Retinal pigment epithelial cell (primary cell): Measurements from ENCODE around the gene RFC2.

ENCODE experiments used
- DNase-seq: peaks from one replicate; pipeline ENCODE4 v3.0.0-alpha.2; 2010; ENCODE audit warnings: low read depth
- H3K4me3 ChIP-seq: 2 replicates; pipeline ENCODE4 v1.5.1; 2011; ENCODE audit warnings: mild to moderate bottlenecking, low read length, control low read depth, moderate library complexity
- TF ChIP-seq, protein P1 (sequence below): conservative IDR thresholded peaks from 2 replicates; pipeline ENCODE4 v1.5.1; 2011; ENCODE audit warnings: low read depth, low read length, control low read depth, inconsistent platforms

The RFC2 gene

DNA sequence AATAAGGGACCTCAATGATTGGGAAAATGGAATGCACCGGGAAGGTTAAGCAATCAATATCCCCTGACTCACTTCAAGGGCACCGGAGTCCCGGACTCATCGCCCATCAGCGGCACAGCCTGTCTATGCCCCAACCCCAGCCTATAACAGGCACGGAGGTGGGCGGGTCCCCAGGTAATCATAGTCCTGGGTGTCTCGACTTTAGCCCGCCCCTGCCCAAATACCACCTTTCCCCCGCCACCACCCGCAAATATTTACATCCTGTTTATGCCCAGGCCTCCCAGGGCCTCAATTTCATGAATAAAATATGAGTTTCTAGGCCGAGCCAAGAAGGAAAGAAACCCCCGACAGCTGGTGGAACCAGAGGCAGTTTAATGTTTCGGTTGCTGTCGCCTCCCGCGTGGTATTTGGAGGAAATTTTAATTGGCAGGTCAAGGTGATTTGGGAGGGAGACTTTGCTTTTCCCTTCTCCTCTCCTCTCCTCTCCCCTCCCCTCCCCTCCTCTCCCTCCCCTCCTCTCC lies 15.6 kb upstream of the RFC2 start:
- H3K4me3 ChIP-seq: peak overlapping the region; percentile 60
- no peak for DNase-seq
- TF ChIP-seq, protein P1, sequence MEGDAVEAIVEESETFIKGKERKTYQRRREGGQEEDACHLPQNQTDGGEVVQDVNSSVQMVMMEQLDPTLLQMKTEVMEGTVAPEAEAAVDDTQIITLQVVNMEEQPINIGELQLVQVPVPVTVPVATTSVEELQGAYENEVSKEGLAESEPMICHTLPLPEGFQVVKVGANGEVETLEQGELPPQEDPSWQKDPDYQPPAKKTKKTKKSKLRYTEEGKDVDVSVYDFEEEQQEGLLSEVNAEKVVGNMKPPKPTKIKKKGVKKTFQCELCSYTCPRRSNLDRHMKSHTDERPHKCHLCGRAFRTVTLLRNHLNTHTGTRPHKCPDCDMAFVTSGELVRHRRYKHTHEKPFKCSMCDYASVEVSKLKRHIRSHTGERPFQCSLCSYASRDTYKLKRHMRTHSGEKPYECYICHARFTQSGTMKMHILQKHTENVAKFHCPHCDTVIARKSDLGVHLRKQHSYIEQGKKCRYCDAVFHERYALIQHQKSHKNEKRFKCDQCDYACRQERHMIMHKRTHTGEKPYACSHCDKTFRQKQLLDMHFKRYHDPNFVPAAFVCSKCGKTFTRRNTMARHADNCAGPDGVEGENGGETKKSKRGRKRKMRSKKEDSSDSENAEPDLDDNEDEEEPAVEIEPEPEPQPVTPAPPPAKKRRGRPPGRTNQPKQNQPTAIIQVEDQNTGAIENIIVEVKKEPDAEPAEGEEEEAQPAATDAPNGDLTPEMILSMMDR: no peak

DNA sequence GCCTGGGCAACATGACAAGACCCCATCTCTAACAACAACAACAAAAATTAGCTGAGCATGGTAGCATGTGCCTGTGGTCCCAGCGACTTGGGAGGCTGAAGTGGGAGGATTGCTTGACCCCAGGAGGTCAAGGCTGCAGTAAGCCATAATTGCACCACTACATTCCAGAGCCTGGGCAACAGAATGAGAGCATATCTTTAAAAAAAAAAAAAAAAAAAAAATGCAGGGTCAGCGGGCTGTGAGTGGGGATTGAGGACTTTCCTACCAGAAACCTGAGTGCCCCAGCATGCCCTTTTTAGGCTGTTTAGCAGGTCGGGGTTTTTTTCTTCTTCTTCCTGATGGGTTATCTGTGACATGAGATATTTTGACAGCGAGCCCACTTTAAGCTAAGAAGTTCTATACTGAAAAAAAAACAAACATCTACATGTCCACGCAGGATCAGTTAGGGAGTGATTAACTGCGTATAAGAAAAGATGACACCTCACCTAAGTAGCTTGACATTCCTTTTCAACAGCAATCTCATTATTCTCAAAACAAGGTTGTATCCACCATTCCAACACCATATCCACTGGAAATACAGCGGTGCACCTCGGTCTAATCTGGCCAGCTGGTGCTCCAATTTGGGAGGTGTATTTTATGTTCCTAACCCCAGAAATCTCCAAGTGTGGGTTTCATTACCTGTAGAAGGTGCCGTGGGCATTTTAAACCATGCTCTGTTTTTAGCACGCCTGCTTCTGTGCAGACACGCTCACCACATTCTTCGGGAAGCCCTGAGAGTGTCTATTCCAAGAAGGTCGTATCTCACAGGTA lies 13.8 kb upstream of the RFC2 start:
- TF ChIP-seq, protein P1: no peak
- H3K4me3 ChIP-seq: no peak overlapping the region
- no peak for DNase-seq

- DNase-seq: no peak
- TF ChIP-seq, protein P1: no peak
- H3K4me3 ChIP-seq: no peak overlapping the region
Measured at GRCh38 chr7:74266191-74266963, 12.2 kb upstream of the RFC2 start.

GRCh38 chr7:74263399-74264120 lies 9.4 kb upstream of the RFC2 start:
- no peak for DNase-seq
- H3K4me3 ChIP-seq: no peak overlapping the region

GRCh38 chr7:74262639-74263398 lies 8.6 kb upstream of the RFC2 start:
- no peak for DNase-seq
- TF ChIP-seq, protein P1: no peak
- H3K4me3 ChIP-seq: no peak overlapping the region

More at GRCh38 chr7:74263399-74264120, 9.4 kb upstream of the RFC2 start:
- TF ChIP-seq, protein P1: no peak

DNA sequence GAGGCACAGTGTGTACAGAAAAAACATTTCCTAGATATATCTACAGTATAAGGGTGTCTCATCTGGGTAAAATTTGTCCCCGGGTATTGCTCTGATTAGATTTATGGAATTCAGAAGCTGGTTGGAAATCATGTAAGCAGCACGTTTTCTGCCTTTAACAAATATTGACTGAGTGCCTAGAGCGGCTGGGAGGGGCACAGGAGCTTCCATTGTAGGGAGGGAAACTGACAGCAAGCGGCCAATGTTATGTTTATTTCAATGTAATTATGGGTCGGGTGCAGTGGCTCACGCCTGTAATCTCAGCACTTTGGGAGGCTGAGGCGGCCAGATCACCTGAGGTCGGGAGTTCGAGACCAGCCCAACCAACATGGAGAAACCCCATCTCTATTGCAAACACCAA lies 4.4 kb upstream of the RFC2 start:
- TF ChIP-seq, protein P1: no peak
- DNase-seq: no peak
- no peak overlapping the region for H3K4me3 ChIP-seq
